HG03342 (cell line): ENCODE results near the gene ZIC3.

ENCODE experiments used
- ATAC-seq: cut with Tn5 transposase; IDR thresholded peaks from one replicate; pipeline ENCODE4 v1.9.1; 2021; ENCODE audit warnings: mild to moderate bottlenecking, moderate library complexity; ENCODE audit not compliant: unreplicated experiment

ZIC3 gene

DNA sequence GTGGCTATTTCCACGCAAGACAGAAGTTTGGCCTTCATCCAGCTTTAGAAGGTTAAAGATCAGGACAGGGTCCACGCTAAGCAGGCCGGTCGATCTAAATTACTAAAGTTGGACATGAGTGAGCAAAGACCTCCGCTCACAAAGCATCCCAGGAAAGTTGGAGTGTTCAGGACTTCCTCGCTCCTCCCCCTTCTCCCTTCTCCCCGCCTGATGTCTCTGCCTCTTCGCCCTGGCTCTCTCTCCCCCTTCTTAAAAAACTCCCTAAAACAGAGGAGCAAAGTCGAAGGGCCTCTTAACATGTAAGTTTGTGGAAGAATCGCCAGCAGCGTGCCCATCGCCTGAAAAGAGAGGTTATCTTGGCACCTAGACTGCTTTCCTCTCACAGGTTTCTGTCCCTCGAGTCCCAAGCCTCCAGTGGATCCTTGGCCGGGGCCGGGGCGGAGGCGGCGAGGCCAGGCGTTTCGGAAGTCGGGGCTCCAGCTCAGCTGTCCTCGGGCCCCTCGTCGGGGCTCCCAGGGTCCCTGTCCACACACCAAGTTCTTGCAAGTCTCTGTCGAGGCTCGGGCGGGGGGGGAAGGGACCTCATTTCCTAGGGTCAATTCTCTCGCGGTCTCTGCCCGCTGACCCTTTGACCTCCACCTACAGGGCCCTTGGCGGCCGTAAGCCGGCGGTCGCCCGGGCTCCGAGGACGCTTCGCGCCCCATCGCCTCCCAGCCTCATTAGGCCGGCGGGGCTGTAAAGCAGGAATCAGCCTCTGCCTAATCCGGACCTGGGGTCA, 7.6 kb downstream of the ZIC3 start:
- ATAC-seq = no peak

DNA sequence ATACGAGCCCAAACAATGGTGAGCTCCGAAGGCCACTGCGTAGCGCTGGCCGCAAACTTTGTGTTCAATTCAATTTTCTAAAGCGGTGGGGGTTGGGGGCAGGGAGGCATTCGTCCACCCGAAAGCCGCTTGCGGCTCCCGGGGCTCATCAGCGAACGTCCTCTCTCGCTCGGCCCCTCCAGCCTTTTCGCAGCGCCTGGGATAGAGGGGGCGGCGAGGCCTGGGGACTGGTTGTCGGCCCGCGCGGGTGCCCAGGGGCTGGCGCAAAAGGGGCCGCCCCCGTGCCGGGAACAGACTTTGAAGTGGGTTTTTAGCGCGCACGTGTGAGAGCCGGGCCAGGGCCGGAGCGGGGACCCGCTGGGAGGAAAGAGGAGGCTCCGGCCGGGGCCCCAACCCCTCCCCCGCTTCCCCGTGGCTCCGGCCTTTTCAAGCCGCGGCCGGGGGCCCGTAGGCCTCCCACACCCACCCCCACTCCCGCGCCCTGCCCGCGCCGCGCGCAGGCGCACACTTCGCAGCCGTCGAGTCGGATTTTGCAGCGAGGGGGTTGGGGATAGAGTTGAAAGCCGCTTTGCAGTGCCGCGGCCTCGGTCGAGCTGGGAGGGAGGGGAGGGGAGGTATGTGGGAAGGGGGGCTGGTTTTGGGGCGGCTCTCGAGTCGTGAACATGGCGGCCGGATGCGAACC, 8.3 kb downstream of the ZIC3 start:
- ATAC-seq = no peak

DNA sequence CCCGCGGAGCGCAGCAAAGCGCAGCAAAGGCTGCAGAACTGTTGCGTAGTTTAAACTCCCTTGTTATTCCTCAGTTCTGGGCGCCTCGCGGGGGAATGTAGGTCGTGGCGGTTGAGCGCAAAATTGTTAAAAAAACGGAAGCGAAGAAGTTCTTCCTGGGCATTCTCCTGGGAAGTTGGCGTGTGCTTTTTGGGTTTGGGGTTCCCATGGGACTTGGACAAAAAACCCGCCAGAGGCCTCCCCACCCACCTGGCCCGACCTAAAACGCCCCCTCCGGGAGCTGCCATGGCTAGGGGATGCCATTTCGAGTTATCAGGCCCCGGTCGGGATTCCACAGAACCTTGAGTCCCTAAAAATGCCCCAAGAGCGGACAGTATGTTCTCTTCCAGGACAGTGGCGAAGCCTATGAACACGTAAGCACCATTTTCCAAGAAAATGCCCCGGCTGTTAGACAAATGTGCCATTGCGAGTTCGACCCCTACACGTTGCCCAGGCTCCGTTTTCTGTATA, 8.9 kb downstream of the ZIC3 start:
- no peak for ATAC-seq

DNA sequence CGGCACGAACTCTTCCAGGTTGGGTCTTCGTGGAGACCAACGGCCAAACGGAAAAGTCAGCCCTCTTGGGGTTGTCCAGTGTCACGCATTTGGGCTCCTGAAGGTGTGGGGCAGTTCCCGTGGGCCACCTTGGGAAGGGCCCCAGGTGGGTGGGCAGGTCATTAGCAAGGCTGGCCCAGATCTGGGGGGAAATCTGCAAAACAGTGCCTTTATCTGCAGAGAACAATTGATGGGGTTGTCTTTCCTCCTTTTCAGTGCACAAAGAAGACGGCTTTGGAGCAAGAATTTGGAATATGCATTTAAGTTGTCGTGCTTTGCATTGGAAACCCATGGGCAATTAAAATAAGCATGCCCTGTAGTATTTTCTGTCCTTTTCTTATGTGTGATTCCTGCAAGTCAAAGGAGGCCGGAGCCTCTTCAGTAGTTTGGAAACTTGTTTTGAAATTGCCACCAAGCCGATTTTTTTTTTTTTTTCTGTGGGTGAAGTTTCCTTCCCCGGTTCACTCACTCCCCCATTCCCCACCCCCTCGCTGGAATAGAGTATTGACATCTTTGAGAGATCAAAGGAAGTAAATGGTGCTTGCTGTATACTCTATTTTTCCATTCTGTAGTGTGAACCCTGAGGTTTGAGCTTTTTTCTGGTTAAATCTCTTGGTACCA, 9.8 kb downstream of the ZIC3 start:
- no peak for ATAC-seq

DNA sequence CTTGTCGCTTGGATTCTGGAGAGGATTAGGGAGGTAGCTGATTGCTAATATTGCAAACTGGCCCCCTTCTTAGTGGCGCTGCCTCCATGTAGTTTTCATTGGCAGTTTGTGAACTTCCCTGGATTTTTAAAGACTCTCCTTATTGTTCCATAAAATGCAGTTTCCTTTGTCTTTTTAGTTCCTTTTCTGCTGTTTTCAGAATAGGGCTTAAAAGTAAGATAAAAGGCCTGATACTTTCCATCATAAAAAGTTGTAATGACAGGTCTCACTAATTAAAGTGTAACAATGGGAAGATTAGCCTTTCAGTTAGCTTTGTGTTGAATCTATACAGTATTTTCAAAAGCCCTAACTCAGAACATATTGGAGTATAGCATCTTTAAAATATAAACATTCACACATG, 21.2 kb downstream of the ZIC3 start:
- ATAC-seq = no peak

DNA sequence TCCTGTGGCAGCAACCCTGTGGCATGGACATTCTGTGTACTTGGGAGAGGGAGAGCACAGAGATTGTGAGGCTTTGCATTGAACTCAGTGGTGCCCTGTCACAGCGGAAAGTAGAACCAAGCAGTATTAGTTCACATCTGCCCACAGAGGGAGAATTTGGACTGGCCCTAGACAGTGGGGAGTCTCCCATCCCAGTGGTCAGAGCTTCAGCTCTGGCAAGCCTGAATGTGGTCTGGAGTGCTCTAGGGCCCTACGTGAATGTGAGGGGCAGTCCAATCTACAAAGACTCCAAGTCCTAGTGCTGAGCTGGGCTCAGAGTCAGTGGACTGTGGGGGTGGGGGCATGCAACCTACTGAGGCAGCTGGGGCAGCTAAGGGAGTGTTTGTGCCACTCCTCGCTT, 34.8 kb downstream of the ZIC3 start:
- no peak for ATAC-seq
